Measurements from ENCODE around the gene SPAG8.

DNA sequence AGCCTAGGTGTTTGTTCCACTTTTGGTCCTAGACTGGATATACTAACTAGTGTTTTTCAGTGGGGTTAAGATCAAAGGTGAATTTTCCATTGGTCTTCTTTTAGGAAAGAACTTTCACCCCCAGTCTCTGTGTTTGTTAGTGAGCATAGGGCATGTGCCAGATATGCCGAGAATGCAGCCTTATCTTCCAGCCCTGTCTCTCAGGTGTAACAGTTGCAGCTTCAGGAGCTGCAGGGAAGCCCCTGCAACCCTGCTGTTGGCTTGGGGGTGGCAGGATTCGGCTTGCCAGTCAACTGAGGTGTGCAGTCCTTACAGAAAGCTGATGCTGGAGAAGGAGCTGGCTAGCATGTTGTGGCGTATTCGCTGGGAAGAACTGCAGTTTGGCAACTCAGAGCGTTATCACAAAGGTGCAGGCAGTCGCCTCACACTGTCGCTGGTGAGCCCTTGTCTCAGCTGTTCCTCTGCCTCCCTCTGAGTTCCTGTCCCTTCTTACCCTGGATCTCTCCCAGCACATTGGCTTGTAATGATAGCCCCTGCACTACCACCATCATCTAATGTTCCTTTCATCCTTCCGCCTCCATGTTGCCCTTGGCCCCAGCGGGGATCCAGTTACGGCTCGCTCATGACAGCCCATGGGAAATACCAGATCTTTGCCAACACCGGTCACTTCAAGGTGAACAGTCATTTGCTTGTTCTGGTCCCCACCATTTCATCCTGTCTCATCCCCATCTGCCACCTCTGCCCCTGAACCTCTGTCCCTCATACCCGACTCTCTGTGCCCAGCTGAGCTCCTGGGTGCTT, 10.5 kb downstream of the SPAG8 start:
- TF ChIP-seq, protein P1, sequence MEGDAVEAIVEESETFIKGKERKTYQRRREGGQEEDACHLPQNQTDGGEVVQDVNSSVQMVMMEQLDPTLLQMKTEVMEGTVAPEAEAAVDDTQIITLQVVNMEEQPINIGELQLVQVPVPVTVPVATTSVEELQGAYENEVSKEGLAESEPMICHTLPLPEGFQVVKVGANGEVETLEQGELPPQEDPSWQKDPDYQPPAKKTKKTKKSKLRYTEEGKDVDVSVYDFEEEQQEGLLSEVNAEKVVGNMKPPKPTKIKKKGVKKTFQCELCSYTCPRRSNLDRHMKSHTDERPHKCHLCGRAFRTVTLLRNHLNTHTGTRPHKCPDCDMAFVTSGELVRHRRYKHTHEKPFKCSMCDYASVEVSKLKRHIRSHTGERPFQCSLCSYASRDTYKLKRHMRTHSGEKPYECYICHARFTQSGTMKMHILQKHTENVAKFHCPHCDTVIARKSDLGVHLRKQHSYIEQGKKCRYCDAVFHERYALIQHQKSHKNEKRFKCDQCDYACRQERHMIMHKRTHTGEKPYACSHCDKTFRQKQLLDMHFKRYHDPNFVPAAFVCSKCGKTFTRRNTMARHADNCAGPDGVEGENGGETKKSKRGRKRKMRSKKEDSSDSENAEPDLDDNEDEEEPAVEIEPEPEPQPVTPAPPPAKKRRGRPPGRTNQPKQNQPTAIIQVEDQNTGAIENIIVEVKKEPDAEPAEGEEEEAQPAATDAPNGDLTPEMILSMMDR (IDR thresholded peaks at IDR 0.05) = no peak
- no peak for TF ChIP-seq EP300 (IDR thresholded peaks at IDR 0.05)
